Heart left ventricle (tissue), 16 donors: ENCODE measurements around the gene OR52B2. TPM values are rescaled to one million over a fixed set of nuclear protein-coding genes. Genes with fewer than 3 reads are reported as not detected.

Source experiments
- ATAC-seq, 4 donors: fragments of 200-7000 bp; cut with Tn5 transposase; one replicate each; pipeline ENCODE4 v1.9.1; 2020 to 2022; ENCODE audit warnings: moderate library complexity in 4 of 4, mild to moderate bottlenecking in 3 of 4, moderate number of reproducible peaks in 1 of 4
- DNase-seq, 5 donors: peaks; one replicate each; pipeline ENCODE4 v3.0.0-alpha.2; 2020
- H3K27ac ChIP-seq, 12 donors: fragments of 200-600 bp; sonication (generic) in 4 of 12; one replicate each; pipeline versions ENCODE4 v1.5.0 to v1.8.0; 2016 to 2022; ENCODE audit warnings: mild to moderate bottlenecking in 2 of 12
- H3K27me3 ChIP-seq, 9 donors: fragments of 200-600 bp; sonication (generic) in 2 of 9; one replicate each; pipeline versions ENCODE4 v1.5.1 to v1.8.0; 2016 to 2022; ENCODE audit warnings: mild to moderate bottlenecking in 3 of 9
- H3K36me3 ChIP-seq, 9 donors: fragments of 200-600 bp; sonication (generic) in 2 of 9; one replicate each; pipeline versions ENCODE4 v1.5.0 to v1.8.0; 2018 to 2022; ENCODE audit warnings: mild to moderate bottlenecking in 2 of 9
- H3K4me1 ChIP-seq, 12 donors: fragments of 200-600 bp; sonication (generic) in 4 of 12; one replicate each; pipeline versions ENCODE4 v1.5.0 to v1.8.0; 2016 to 2022; ENCODE audit warnings: mild to moderate bottlenecking in 3 of 12
- H3K4me3 ChIP-seq, 12 donors: fragments of 200-600 bp; sonication (generic) in 4 of 12; one replicate each; pipeline versions ENCODE4 v1.5.0 to v1.8.0; 2017 to 2022; ENCODE audit warnings: mild to moderate bottlenecking in 9 of 12, moderate library complexity in 4 of 12
- H3K9me3 ChIP-seq, 12 donors: fragments of 200-600 bp; sonication (generic) in 4 of 12; one replicate each; pipeline versions ENCODE4 v1.5.0 to v1.8.0; 2016 to 2022; ENCODE audit warnings: mild to moderate bottlenecking in 1 of 12
- POLR2A ChIP-seq, 2 donors: fragments of 450-650 bp; IDR thresholded peaks; one replicate each; pipeline ENCODE4 v1.6.1; 2017; ENCODE audit warnings: antibody characterized with exemption in 2 of 2, mild to moderate bottlenecking in 2 of 2, moderate library complexity in 2 of 2
- WGBS, 4 donors: extraction: QIAGEN DNeasy Blood & Tissue Kit in 2 of 4; methylation state at CpG; one replicate each; pipeline versions ENCODE4 v1.1.5 to v1.1.7; 2013 to 2018; 5-methylcytosine and 5-hydroxymethylcytosine counted together
- intact Hi-C, 10 donors: fragments of 100-400 bp; cut with DNase I; formaldehyde crosslinking; loops; one replicate each; pipeline versions ENCODE4 v1.11.1 to v1.14.2; 2022
- polyA plus RNA-seq, 2 donors: library from polyadenylated mRNA; stranded (reverse); fragments of 200-250 nt; gene quantifications; one replicate each; pipeline ENCODE4 v1.2.3, GENCODE V29; 2013
- total RNA-seq, 9 donors: library from RNA; depleted of rRNA in 2 of 9; stranded (reverse); fragments of >200 nt in 2 of 9; fragmentation: NEBNext Ultra II Directional in 3 of 9; extraction: Animal tissue kit (Norgen Biotek cat#: 25700) in 3 of 9; gene quantifications; one replicate each; pipeline versions ENCODE4 v1.1.0 to v1.2.4, GENCODE V29; 2016 to 2023
- TF ChIP-seq, protein P1 (sequence below), 12 donors: fragments of 200-600 bp; sonication (generic) in 4 of 12; IDR thresholded peaks; one replicate each; pipeline versions ENCODE4 v1.5.0 to v1.8.0; 2018 to 2022; ENCODE audit warnings: antibody characterized with exemption in 12 of 12, mild to moderate bottlenecking in 5 of 12
- donor health status: ischemic (EF 13 %, LVEDD 7.1; RV severe dilation, severe dysfunction).
- donor health status: healthy with polysubstance abuse.
- donor health status: DM: no; HTN: yes; CAD: no.
- donor health status: DM: no; HTN: no; CAD: no.
- donor health status: ischemic (EF 25% LVEDD 6.9; RV normal size, moderate dysfunction).
- donor health status: ischemic (EF 25% LVEDD 5.7; RV mildly dilated, moderate dysfunction).
- donor health status: healthy.
- donor health status: DM: yes; HTN: yes; CAD: no.
- donor health status: ischemic (EF 35%, LVEDD 5.7; RV mildly dilated, moderate dysfunction).
- donor health status: nonischemic (EF 11% LVEDD 7.7; RV severe dilation, severe dysfunction).
- donor health status: DM: yes; HTN: yes; CAD: no.
- donor health status: PGD.
- donor health status: ischemic (EF 29% LVEDD 5.4; RV normal size, mild dysfunction).
- donor health status: nonischemic (EF 23%, LVEDD 6.1; RV moderate dilation, normal function).

Gene OR52B2
- total and polyA plus RNA-seq, 11 donors, result not detected

DNA sequence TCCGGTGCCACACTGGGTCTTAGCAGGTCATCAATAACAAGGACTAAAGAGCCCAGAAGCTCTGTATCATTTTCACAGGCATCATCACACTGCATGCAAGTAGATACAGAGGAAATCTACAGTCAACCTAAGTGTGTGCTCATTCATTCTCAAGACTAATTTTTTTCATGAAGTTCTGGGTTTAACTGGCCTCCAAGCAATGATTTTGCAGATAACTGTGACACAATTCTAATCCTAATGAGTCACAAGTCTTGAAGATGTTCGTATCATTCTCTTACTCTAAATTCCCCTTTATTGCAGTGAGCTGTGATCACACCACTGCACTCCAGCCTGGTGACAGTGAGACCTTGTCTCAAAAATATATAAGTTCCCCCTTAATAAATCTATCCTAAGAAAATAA is 31.4 kb upstream of the OR52B2 start:
- H3K36me3 ChIP-seq, result peaks cover 0 to 31% (median 12%) of the 10 kb centered on the region in 9 donors
- peak overlapping the region in 1 of 12 donors; percentile 59 for H3K27ac ChIP-seq
- H3K4me1 ChIP-seq, result peaks cover 0 to 38% (median 0%) of the 10 kb centered on the region in 12 donors
- no peaks in the 10 kb centered on the region for H3K27me3 ChIP-seq
- no peaks in the 10 kb centered on the region for H3K9me3 ChIP-seq
- 85 to 89% (median 85%) methylated on average over 2 of the region's 2 CpGs for WGBS, 4 donors
- intact Hi-C loops, result no loop called here
- ATAC-seq (no peak), DNase-seq (no peak)
- TF ChIP-seq, protein P1, sequence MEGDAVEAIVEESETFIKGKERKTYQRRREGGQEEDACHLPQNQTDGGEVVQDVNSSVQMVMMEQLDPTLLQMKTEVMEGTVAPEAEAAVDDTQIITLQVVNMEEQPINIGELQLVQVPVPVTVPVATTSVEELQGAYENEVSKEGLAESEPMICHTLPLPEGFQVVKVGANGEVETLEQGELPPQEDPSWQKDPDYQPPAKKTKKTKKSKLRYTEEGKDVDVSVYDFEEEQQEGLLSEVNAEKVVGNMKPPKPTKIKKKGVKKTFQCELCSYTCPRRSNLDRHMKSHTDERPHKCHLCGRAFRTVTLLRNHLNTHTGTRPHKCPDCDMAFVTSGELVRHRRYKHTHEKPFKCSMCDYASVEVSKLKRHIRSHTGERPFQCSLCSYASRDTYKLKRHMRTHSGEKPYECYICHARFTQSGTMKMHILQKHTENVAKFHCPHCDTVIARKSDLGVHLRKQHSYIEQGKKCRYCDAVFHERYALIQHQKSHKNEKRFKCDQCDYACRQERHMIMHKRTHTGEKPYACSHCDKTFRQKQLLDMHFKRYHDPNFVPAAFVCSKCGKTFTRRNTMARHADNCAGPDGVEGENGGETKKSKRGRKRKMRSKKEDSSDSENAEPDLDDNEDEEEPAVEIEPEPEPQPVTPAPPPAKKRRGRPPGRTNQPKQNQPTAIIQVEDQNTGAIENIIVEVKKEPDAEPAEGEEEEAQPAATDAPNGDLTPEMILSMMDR (IDR thresholded peaks at IDR 0.05), result no peak
- no peak for TF ChIP-seq POLR2A (IDR thresholded peaks at IDR 0.05)
- no peak overlapping the region for H3K4me3 ChIP-seq

DNA sequence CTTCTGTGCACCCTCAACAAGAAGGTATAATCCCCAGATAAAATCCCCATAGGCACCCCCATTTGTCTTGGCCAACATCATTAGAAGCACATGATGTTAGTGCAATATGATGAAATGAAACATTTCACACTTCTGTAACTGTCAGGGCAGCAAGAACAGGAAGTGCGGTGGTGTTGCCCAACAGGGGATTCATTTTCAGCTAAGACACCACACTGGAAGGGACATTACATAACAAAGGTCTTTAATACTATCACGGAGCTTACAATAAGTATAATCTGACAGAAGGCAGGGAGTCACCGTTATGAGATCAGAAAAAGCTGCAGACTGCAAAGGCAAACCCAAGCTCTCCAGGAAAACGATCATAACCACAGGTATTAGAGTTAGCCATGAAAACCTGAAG is 30.8 kb upstream of the OR52B2 start:
- Histone ChIP-seq H3K4me1 (peaks cover 0 to 38% (median 0%) of the 10 kb centered on the region in 12 donors), H3K27ac (peak overlapping the region in 1 of 12 donors; percentile 59), H3K4me3 (no peak overlapping the region), H3K9me3 (no peaks in the 10 kb centered on the region), H3K27me3 (no peaks in the 10 kb centered on the region), H3K36me3 (peaks cover 0 to 26% (median 12%) of the 10 kb centered on the region in 9 donors)
- TF ChIP-seq, protein P1 (IDR thresholded peaks at IDR 0.05), result no peak
- TF ChIP-seq POLR2A (IDR thresholded peaks at IDR 0.05), result no peak
- intact Hi-C loops, result no loop called here
- ATAC-seq (peak; percentile 44 to 57 (median 52)), DNase-seq (peak in 3 of 5 donors; percentile 33 to 63 (median 59))
- 79 to 88% (median 85%) methylated on average over 4 of the region's 4 CpGs for WGBS, 4 donors

GRCh38 chr11:6199174-6199810 is 29.2 kb upstream of the OR52B2 start, which contains the start of gene OR52W1:
Gene OR52W1, plus strand, starts transcription at chr11:6199224. Its CDS starts 0 bp downstream, at chr11:6199224.
- Histone ChIP-seq H3K27ac (no peak within 1 kb of the TSS), H3K9me3 (no peaks in the 10 kb centered on the region), H3K36me3 (peaks cover 0 to 9% (median 0%) of the 10 kb centered on the region in 9 donors), H3K4me3 (no peak within 1 kb of the TSS), H3K27me3 (no peaks in the 10 kb centered on the region), H3K4me1 (peaks cover 0 to 30% (median 0%) of the 10 kb centered on the region in 12 donors)
- WGBS, 4 donors, result 96 to 98% (median 97%) methylated on average over 2 to 5 of the region's 5 CpGs
- TF ChIP-seq POLR2A (IDR thresholded peaks at IDR 0.05), result no peak
- TF ChIP-seq, protein P1 (IDR thresholded peaks at IDR 0.05), result no peak
- ATAC-seq (no peak), DNase-seq (no peak)
- intact Hi-C loops, result no loop called here

- no peaks in the 10 kb centered on the region for H3K36me3 ChIP-seq
- no peaks in the 10 kb centered on the region for H3K9me3 ChIP-seq
- WGBS, 4 donors, result 84 to 88% (median 85%) methylated on average over 4 of the region's 4 CpGs
- H3K27me3 ChIP-seq, result no peaks in the 10 kb centered on the region
- DNase-seq (no peak), ATAC-seq (no peak)
- no peak overlapping the region for H3K27ac ChIP-seq
- intact Hi-C loops, result no loop called here
- no peak overlapping the region for H3K4me3 ChIP-seq
- TF ChIP-seq POLR2A (IDR thresholded peaks at IDR 0.05), result no peak
- TF ChIP-seq, protein P1 (IDR thresholded peaks at IDR 0.05), result no peak
- peaks cover 0 to 17% (median 0%) of the 10 kb centered on the region in 12 donors for H3K4me1 ChIP-seq
Measured at GRCh38 chr11:6197466-6198200, 27.5 kb upstream of the OR52B2 start.
